Tibial nerve (tissue), 4 donors: ENCODE measurements around the gene TPRKB.

ENCODE experiments used
- CTCF ChIP-seq, 5 experiments: fragments of 200-600 bp in 3 of 5; fragments of 450-650 bp in 2 of 5; sonication (generic) in 3 of 5; IDR thresholded peaks; one replicate each; pipeline ENCODE4 v1.5.1; 2016 to 2019; ENCODE audit warnings: antibody characterized with exemption in 5 of 5, mild to moderate bottlenecking in 3 of 5, moderate library complexity in 2 of 5
- EP300 ChIP-seq, 2 donors: sonication (generic); formaldehyde crosslinking; IDR thresholded peaks; one replicate each; pipeline ENCODE4 v1.6.1; 2017; ENCODE audit warnings: antibody characterized with exemption in 2 of 2, mild to moderate bottlenecking in 1 of 2
- POLR2A ChIP-seq, 2 donors: fragments of 450-650 bp; IDR thresholded peaks; one replicate each; pipeline ENCODE4 v1.6.1; 2017; ENCODE audit warnings: antibody characterized with exemption in 2 of 2, mild to moderate bottlenecking in 2 of 2, moderate library complexity in 2 of 2

GRCh38 chr2:73718421-73718820 is 18.7 kb downstream of the TPRKB start:
- TF ChIP-seq CTCF (IDR thresholded peaks at IDR 0.05) (no peak), POLR2A (IDR thresholded peaks at IDR 0.05) (no peak), EP300 (IDR thresholded peaks at IDR 0.05) (no peak)
